ENCODE data around the gene SERPINB8. TPM values are rescaled to one million over a fixed set of nuclear protein-coding genes. Genes with fewer than 3 reads are reported as not detected.
A peak's percentile ranks its signal among the peaks of the same experiment; 100 is the strongest.

Gene SERPINB8
- total RNA-seq, 1 donor from 2014 or later: 14.1 TPM

DNA sequence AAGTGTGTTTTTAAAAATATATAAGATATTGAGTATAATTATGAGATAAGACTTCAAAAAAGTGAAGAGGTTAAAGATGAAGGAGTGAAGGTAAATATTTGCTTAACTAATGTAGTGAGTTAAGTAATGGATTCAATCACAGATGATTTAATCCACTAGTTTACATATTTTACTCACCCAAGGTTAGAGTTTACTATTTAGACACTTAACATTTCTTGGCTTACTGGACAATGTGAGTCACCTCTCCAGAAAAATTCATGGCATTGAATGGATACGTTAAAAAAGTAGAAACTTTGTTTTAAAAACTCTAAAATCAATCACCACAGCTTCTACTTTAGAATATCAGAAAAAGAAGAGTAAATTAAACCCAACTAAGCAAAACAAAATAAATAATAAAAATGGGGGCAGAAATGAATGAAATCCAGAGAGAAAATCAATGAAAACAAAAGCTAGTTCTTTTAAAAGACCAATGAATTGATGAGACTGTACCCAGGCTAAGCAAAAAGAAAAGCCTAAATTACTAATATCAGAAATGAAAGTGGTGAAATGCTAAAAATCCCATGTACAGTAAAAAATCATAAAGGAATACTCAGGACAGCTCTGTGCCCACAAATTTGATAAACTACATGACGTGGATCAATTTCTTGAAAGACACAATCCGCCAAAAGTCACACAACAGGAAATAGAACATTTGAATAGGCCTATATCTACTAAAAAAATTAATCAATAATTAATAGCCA is 22.7 kb upstream of the SERPINB8 start:
- Histone ChIP-seq H3K4me1 (ENCODE audit: insufficient read depth, low read length) (no peaks in the 10 kb centered on the region), H3K4me2 (ENCODE audit: low read length) (no peak overlapping the region), H3K9ac (ENCODE audit: low read length) (no peak overlapping the region), H2AFZ (ENCODE audit: low read depth, low read length) (no peak overlapping the region), H4K20me1 (ENCODE audit: insufficient read depth, low read length) (no peaks in the 10 kb centered on the region), H3K79me2 (ENCODE audit: insufficient read depth, low read length) (no peaks in the 10 kb centered on the region), H3K36me3 (ENCODE audit: insufficient read depth, low read length) (no peaks in the 10 kb centered on the region), H3K27ac (ENCODE audit: low read depth, low read length) (no peak overlapping the region), H3K27me3 (ENCODE audit: insufficient read depth, low read length) (peaks cover 5% of the 10 kb centered on the region), H3K9me3 (ENCODE audit: insufficient read depth, low read depth, low read length) (no peaks in the 10 kb centered on the region), H3K4me3 (ENCODE audit: insufficient read depth, low read depth, low read length) (no peak overlapping the region)
- peaks cover 2% of the 10 kb centered on the region for H3K9me3 Mint-ChIP-seq (ENCODE audit: unreplicated experiment)
- peaks cover 9% of the 10 kb centered on the region for H3K27me3 Mint-ChIP-seq (ENCODE audit: low read depth, unreplicated experiment)
- TF ChIP-seq, protein P1, sequence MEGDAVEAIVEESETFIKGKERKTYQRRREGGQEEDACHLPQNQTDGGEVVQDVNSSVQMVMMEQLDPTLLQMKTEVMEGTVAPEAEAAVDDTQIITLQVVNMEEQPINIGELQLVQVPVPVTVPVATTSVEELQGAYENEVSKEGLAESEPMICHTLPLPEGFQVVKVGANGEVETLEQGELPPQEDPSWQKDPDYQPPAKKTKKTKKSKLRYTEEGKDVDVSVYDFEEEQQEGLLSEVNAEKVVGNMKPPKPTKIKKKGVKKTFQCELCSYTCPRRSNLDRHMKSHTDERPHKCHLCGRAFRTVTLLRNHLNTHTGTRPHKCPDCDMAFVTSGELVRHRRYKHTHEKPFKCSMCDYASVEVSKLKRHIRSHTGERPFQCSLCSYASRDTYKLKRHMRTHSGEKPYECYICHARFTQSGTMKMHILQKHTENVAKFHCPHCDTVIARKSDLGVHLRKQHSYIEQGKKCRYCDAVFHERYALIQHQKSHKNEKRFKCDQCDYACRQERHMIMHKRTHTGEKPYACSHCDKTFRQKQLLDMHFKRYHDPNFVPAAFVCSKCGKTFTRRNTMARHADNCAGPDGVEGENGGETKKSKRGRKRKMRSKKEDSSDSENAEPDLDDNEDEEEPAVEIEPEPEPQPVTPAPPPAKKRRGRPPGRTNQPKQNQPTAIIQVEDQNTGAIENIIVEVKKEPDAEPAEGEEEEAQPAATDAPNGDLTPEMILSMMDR (IDR thresholded peaks at IDR 0.05; ENCODE audit: insufficient read depth, low read depth, low read length): no peak
- no peak for TF ChIP-seq EZH2 (IDR thresholded peaks at IDR 0.05; ENCODE audit: insufficient read depth, low read length)
- no peak for DNase-seq (ENCODE audit: low read depth)
- H3K4me1 Mint-ChIP-seq (ENCODE audit: low read depth, unreplicated experiment): no peaks in the 10 kb centered on the region
- H3K4me3 Mint-ChIP-seq (ENCODE audit: unreplicated experiment): peak overlapping the region; percentile 5
- no peaks in the 10 kb centered on the region for H3K36me3 Mint-ChIP-seq (ENCODE audit: low read depth, unreplicated experiment)
- no peak overlapping the region for H3K27ac Mint-ChIP-seq (ENCODE audit: unreplicated experiment)
- FAIRE-seq: no peak

DNA sequence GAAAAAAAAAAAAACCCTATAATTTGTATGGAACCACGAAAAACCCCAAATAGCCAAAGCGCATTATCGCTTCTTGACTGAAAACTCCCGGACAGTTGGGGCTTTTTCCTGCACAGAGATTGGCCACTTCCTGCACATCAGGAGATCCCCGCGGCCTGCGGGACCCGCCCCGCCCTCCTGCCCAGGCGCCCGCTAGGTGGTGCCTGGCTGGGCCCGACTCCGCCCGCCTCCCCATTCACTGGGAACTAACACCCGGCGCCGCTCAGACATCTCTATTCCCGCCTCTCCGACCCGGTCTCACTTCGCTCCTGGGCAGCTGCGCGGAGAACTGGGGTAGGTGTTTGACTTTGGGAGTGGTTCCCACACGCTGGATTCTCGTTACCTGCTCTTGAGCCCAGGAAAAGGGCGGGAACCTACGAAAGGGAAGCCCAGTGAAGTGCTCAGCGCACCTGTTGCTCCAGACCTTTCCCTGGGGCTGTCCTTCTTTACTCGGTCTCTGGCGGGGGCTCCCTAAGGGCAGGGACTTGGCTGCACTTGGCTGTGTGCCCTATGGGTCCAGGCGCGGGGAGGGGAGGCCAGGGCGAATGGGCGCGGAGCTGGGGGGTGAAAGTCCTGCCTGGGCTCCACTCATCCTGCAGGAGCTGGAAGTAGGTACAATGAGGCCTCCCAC is 20.7 kb upstream of the SERPINB8 start, which contains the start of gene HMSD:
TSS of gene HMSD (plus strand) at position 234 of the 670 bp plus-strand sequence. CDS start 4,155 bp downstream, outside the sequence.
- Histone ChIP-seq H3K79me2 (ENCODE audit: insufficient read depth, low read length) (no peaks in the 10 kb centered on the region), H3K9ac (ENCODE audit: low read length) (peak within 1 kb of the TSS; percentile 64), H3K27ac (ENCODE audit: low read depth, low read length) (no peak within 1 kb of the TSS), H3K4me3 (ENCODE audit: insufficient read depth, low read depth, low read length) (peak within 1 kb of the TSS; percentile 53), H3K9me3 (ENCODE audit: insufficient read depth, low read depth, low read length) (no peaks in the 10 kb centered on the region), H4K20me1 (ENCODE audit: insufficient read depth, low read length) (no peaks in the 10 kb centered on the region), H3K4me2 (ENCODE audit: low read length) (peak within 1 kb of the TSS; percentile 90), H3K4me1 (ENCODE audit: insufficient read depth, low read length) (no peaks in the 10 kb centered on the region), H3K36me3 (ENCODE audit: insufficient read depth, low read length) (no peaks in the 10 kb centered on the region), H2AFZ (ENCODE audit: low read depth, low read length) (peak within 1 kb of the TSS; percentile 95), H3K27me3 (ENCODE audit: insufficient read depth, low read length) (peaks cover 1% of the 10 kb centered on the region)
- FAIRE-seq (no peak), DNase-seq (ENCODE audit: low read depth) (peak; percentile 26)
- TF ChIP-seq, protein P1 (IDR thresholded peaks at IDR 0.05; ENCODE audit: insufficient read depth, low read depth, low read length): no peak
- no peak for TF ChIP-seq EZH2 (IDR thresholded peaks at IDR 0.05; ENCODE audit: insufficient read depth, low read length)
- H3K4me3 Mint-ChIP-seq (ENCODE audit: unreplicated experiment): peak within 1 kb of the TSS; percentile 74
- peaks cover 2% of the 10 kb centered on the region for H3K9me3 Mint-ChIP-seq (ENCODE audit: unreplicated experiment)
- H3K4me1 Mint-ChIP-seq (ENCODE audit: low read depth, unreplicated experiment): no peaks in the 10 kb centered on the region
- H3K36me3 Mint-ChIP-seq (ENCODE audit: low read depth, unreplicated experiment): no peaks in the 10 kb centered on the region
- H3K27me3 Mint-ChIP-seq (ENCODE audit: low read depth, unreplicated experiment): peaks cover 3% of the 10 kb centered on the region
- no peak within 1 kb of the TSS for H3K27ac Mint-ChIP-seq (ENCODE audit: unreplicated experiment)
